GM12878 (cell line): ENCODE results near the gene AFAP1. TPM values are rescaled to one million over a fixed set of nuclear protein-coding genes. Genes with fewer than 3 reads are reported as not detected.
A peak's percentile ranks its signal among the peaks of the same experiment; 100 is the strongest.

Experiments used
- ATAC-seq: fragments of 200-7000 bp; cut with Tn5 transposase; 3 replicates; pipeline ENCODE4 v1.9.1; 2020; ENCODE audit warnings: mild to moderate bottlenecking, moderate library complexity
- BruUV-seq: library from RNA; stranded (reverse); fragments of 400-500 nt; replicated peaks from 2 replicates; lab custom pipeline; 2021; lab: Mats Ljungman, UMichigan
- CTCF ChIA-PET: fragments of 300-600 bp; sonication (Branson Sonifier 250); formaldehyde crosslinking; extraction: SDS; loops from one replicate; lab custom pipeline; 2021; ENCODE audit warnings: inconsistent platforms; lab: Yijun Ruan, JAX
- POLR2A ChIA-PET: fragments of 350-600 bp; formaldehyde crosslinking; extraction: SDS; loops from one replicate; lab custom pipeline; 2021; ENCODE audit warnings: inconsistent platforms; lab: Charles Lee
- RAD21 ChIA-PET: fragments of 300-600 bp; sonication (Branson Sonifier 250); formaldehyde crosslinking; loops from one replicate; lab custom pipeline; 2023; ENCODE audit warnings: antibody characterized with exemption; ENCODE audit not compliant: unreplicated experiment; lab: Charles Lee
- SMC1A ChIA-PET: fragments of 300-600 bp; sonication (Branson Sonifier 250); formaldehyde crosslinking; loops from one replicate; lab custom pipeline; 2023; ENCODE audit not compliant: unreplicated experiment, uncharacterized antibody; lab: Charles Lee
- DNase-seq: peaks from one replicate; pipeline ENCODE4 v3.0.0-alpha.2; 2011; ENCODE audit warnings: low read depth, low spot score
- FAIRE-seq: peaks from 3 replicates; lab custom pipeline; 2011; peaks lifted over from hg19 to GRCh38; lab: Jason Lieb, UNC
- H2AFZ ChIP-seq: 2 replicates; pipeline ENCODE4 v1.6.0; 2011; ENCODE audit warnings: low read depth, low read length, control low read depth; ENCODE audit not compliant: control insufficient read depth
- H3K27ac ChIP-seq: 2 replicates; pipeline ENCODE4 v1.5.1; 2011; ENCODE audit warnings: control low read depth; ENCODE audit not compliant: control insufficient read depth, insufficient read depth
- H3K27me3 ChIP-seq, 2 experiments: replicated peaks in 1 of 2; 2 replicates each; pipeline versions ENCODE4 v1.6.0 to v1.6.1; 2011; ENCODE audit warnings: low read length in 1 of 2; ENCODE audit not compliant: control insufficient read depth in 2 of 2, insufficient read depth in 2 of 2
- H3K36me3 ChIP-seq, 2 experiments: 2 replicates each; pipeline ENCODE4 v1.5.1; 2011; ENCODE audit warnings: low read length in 1 of 2; ENCODE audit not compliant: control insufficient read depth in 2 of 2, insufficient read depth in 2 of 2
- H3K4me1 ChIP-seq: 2 replicates; pipeline ENCODE4 v1.6.1; 2011; ENCODE audit warnings: mild to moderate bottlenecking, low read length, moderate library complexity, mixed read lengths; ENCODE audit not compliant: control insufficient read depth, insufficient read depth
- H3K4me2 ChIP-seq: 2 replicates; pipeline ENCODE4 v1.6.0; 2011; ENCODE audit warnings: control low read depth; ENCODE audit not compliant: control insufficient read depth, insufficient read depth
- H3K4me3 ChIP-seq: fragments of 200-600 bp; sonication (generic); 2 replicates; pipeline ENCODE4 v1.5.1; 2016
- H3K79me2 ChIP-seq: 2 replicates; pipeline ENCODE4 v1.6.0; 2011; ENCODE audit warnings: low read length; ENCODE audit not compliant: control insufficient read depth, insufficient read depth
- H3K9ac ChIP-seq: 2 replicates; pipeline ENCODE4 v1.8.0; 2011; ENCODE audit warnings: low read length, control low read depth, mixed read lengths; ENCODE audit not compliant: control insufficient read depth, insufficient read depth
- H3K9me3 ChIP-seq: replicated peaks from 3 replicates; pipeline ENCODE4 v1.5.1; 2011; ENCODE audit warnings: mild to moderate bottlenecking, low read length; ENCODE audit not compliant: control insufficient read depth, insufficient read depth
- H4K20me1 ChIP-seq: 2 replicates; pipeline ENCODE4 v1.6.0; 2011; ENCODE audit not compliant: control insufficient read depth, insufficient read depth
- CBX5 ChIP-seq: sonication (generic); IDR thresholded peaks from 2 replicates; pipeline ENCODE4 v1.6.1; 2016; ENCODE audit warnings: low read depth, moderate library complexity, mild to moderate bottlenecking, inconsistent platforms
- HDAC6 ChIP-seq: fragments of 200-600 bp; sonication (generic); IDR thresholded peaks from one replicate; pipeline ENCODE4 v1.8.0; 2017; ENCODE audit warnings: antibody characterized with exemption; ENCODE audit not compliant: unreplicated experiment
- JUND ChIP-seq: IDR thresholded peaks from 2 replicates; pipeline ENCODE4 v1.6.1; 2012; ENCODE audit warnings: low read depth, mild to moderate bottlenecking, low read length, improper control_type of control experiment, moderate library complexity
- PML ChIP-seq: IDR thresholded peaks from 2 replicates; pipeline ENCODE4 v1.6.1; 2012; ENCODE audit warnings: low read length, inconsistent platforms
- RAD21 ChIP-seq: IDR thresholded peaks from 2 replicates; pipeline ENCODE4 v1.6.1; 2011; ENCODE audit warnings: mild to moderate bottlenecking, low read depth, low read length, moderate library complexity; ENCODE audit not compliant: insufficient read depth
- SIX5 ChIP-seq: IDR thresholded peaks from 2 replicates; pipeline ENCODE4 v1.6.1; 2011; ENCODE audit warnings: mild to moderate bottlenecking, low read depth, low read length, moderate library complexity; ENCODE audit not compliant: severe bottlenecking
- SRF ChIP-seq, 2 experiments: IDR thresholded peaks; 2 replicates each; pipeline ENCODE4 v1.6.1; 2011; ENCODE audit warnings: low read depth in 2 of 2, low read length in 2 of 2, mild to moderate bottlenecking in 1 of 2, moderate library complexity in 1 of 2
- STAT3 ChIP-seq: IDR thresholded peaks from 2 replicates; pipeline ENCODE4 v1.6.1; 2011; ENCODE audit warnings: low read depth, low read length, improper control_type of control experiment
- SUPT20H ChIP-seq: IDR thresholded peaks from 2 replicates; pipeline ENCODE4 v1.6.1; 2011; ENCODE audit warnings: low read depth, mild to moderate bottlenecking, low read length, moderate library complexity, borderline replicate concordance; ENCODE audit not compliant: control insufficient read depth
- ZZZ3 ChIP-seq: IDR thresholded peaks from 2 replicates; pipeline ENCODE4 v1.6.1; 2011; ENCODE audit warnings: low read depth; ENCODE audit not compliant: control insufficient read depth, insufficient read length
- WGBS: methylation state at CpG from one replicate; pipeline ENCODE4 v1.1.6; 2016; ENCODE audit warnings: low lambda C conversion rate; ENCODE audit not compliant: insufficient replicate concordance, insufficient coverage; ENCODE audit errors: missing lambda C conversion rate; 5-methylcytosine and 5-hydroxymethylcytosine counted together
- in situ Hi-C: fragments of 300-500 bp; cut with MboI; formaldehyde crosslinking; loops from 9 replicates; pipeline ENCODE4 v1.14.3; 2018; ENCODE audit warnings: mixed read lengths
- intact Hi-C: fragments of 100-400 bp; cut with micrococcal nuclease; formaldehyde crosslinking; loops from one replicate; pipeline ENCODE4 v1.14.2; 2022; ENCODE audit not compliant: unreplicated experiment
- polyA plus RNA-seq, 11 experiments: library from polyadenylated mRNA; depleted of rRNA in 4 of 11; unstranded in 6 of 11; stranded (reverse) in 5 of 11; fragments of >200 nt; fragmentation: Nextera tagmentation in 4 of 11; fragmentation: Illumina TruSeq in 1 of 11; extraction: Ambion mirVana in 4 of 11; extraction: Trizol in 1 of 11; gene quantifications; 1 replicate in 1 of 11; 2 replicates in 10 of 11; pipeline versions ENCODE4 v1.2.1 to v1.2.3, GENCODE V29; 2011 to 2016; ENCODE audit warnings: inconsistent platforms in 2 of 11, missing spikeins in 2 of 11, low read depth in 1 of 11
- total RNA-seq, 4 experiments: library from RNA; depleted of rRNA in 3 of 4; stranded (reverse); fragments of >200 nt in 3 of 4; fragmentation: Illumina TruSeq in 1 of 4; extraction: Trizol in 1 of 4; gene quantifications; 2 replicates each; pipeline versions ENCODE4 v1.2.1 to v1.2.3, GENCODE V29; 2013 to 2021
- TF ChIP-seq, protein P1 (sequence below), 3 experiments: IDR thresholded peaks in 2 of 3; conservative IDR thresholded peaks in 1 of 3; 2 replicates each; pipeline ENCODE4 v1.5.1; 2011; ENCODE audit warnings: low read depth in 3 of 3, low read length in 3 of 3, mild to moderate bottlenecking in 3 of 3, control low read depth in 2 of 3, moderate library complexity in 2 of 3, inconsistent platforms in 1 of 3, mixed read lengths in 1 of 3; ENCODE audit not compliant: control insufficient read depth in 2 of 3, insufficient read depth in 1 of 3; ENCODE audit errors: extremely low read depth in 1 of 3
- TF ChIP-seq, protein P2 (sequence below): IDR thresholded peaks from 2 replicates; pipeline ENCODE4 v1.6.1; 2011; ENCODE audit warnings: mild to moderate bottlenecking, low read depth, low read length, moderate library complexity; ENCODE audit not compliant: insufficient replicate concordance
- TF ChIP-seq, protein P3 (sequence below): fragments of 450-650 bp; IDR thresholded peaks from 2 replicates; pipeline ENCODE4 v1.6.1; 2018; ENCODE audit warnings: borderline replicate concordance, mild to moderate bottlenecking; ENCODE audit not compliant: partially characterized antibody

Gene AFAP1
- total and polyA plus RNA-seq, 10 of the 15 experiments (the other 5 are each of a cell fraction or from before 2014, with no cell fraction given) = 0.02 to 0.23 (median 0.09) TPM; not detected in 1

DNA sequence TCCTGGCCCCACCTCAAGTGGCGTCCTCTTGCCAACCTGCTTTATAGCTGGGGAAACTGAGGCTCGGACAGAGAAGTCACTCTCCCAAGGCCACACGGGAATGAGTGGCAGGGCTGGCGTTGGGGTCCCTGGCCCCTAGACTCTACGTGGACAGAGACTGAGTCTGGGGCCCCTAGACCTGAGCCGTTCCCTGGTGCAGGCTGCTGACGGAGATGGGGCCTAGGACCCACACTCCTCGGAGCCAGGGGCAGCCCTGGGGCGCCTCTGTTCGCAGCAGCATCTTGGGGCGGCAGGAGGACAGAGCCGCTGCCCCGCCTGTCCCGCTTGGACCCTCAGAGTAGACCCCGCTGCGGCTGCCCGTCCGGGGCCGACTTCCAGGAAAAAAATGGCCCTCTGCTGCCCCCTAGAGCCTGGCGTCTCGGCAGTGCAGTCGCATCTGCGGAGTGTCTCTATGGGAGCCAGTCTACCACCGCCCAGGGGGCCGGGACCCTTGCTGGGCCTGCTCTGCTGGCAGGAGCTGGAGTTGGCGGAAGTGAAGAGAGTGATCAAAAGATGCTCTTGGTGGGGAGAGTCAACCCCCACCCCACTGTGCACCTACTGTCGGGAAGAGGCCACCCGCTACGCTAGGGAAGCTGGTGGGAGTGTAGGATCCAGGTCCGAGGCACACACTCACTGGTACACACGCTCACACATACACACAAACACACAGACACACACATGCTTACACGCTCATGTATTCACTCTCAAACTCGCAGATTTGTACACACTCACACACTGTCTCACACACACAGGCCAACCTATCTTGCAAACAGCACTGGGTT is 220.1 kb downstream of the AFAP1 start:
- peak; percentile 86 for ATAC-seq
- 20% methylated on average over 33 of the region's 33 CpGs for WGBS
- Histone ChIP-seq H3K4me2 (no peak overlapping the region), H3K79me2 (no peaks in the 10 kb centered on the region), H3K27ac (no peak overlapping the region), H2AFZ (no peak overlapping the region), H3K4me3 (no peak overlapping the region), H3K27me3 (peaks cover 0 to 4% of the 10 kb centered on the region in 2 experiments; a peak in 2 of 4 replicates), H3K36me3 (no peaks in the 10 kb centered on the region), H3K4me1 (no peaks in the 10 kb centered on the region), H3K9me3 (no peaks in the 10 kb centered on the region), H3K9ac (no peak overlapping the region), H4K20me1 (no peaks in the 10 kb centered on the region)
- DNase-seq = no peak
- FAIRE-seq = no peak
- TF ChIP-seq SUPT20H (no peak), RAD21 (peak; percentile 50), ZZZ3 (no peak), JUND (no peak), PML (no peak), CBX5 (no peak), SIX5 (no peak), HDAC6 (no peak), SRF (IDR thresholded peaks at IDR 0.05; ENCODE audit: low read depth in 2 of 2, low read length in 2 of 2) (no peak), STAT3 (no peak)
- TF ChIP-seq, protein P1, sequence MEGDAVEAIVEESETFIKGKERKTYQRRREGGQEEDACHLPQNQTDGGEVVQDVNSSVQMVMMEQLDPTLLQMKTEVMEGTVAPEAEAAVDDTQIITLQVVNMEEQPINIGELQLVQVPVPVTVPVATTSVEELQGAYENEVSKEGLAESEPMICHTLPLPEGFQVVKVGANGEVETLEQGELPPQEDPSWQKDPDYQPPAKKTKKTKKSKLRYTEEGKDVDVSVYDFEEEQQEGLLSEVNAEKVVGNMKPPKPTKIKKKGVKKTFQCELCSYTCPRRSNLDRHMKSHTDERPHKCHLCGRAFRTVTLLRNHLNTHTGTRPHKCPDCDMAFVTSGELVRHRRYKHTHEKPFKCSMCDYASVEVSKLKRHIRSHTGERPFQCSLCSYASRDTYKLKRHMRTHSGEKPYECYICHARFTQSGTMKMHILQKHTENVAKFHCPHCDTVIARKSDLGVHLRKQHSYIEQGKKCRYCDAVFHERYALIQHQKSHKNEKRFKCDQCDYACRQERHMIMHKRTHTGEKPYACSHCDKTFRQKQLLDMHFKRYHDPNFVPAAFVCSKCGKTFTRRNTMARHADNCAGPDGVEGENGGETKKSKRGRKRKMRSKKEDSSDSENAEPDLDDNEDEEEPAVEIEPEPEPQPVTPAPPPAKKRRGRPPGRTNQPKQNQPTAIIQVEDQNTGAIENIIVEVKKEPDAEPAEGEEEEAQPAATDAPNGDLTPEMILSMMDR (IDR thresholded peaks at IDR 0.05 in 2 of 3, conservative IDR thresholded peaks at IDR 0.05 in 1 of 3; ENCODE audit: control insufficient read depth in 2 of 3, extremely low read depth in 1 of 3, insufficient read depth in 1 of 3, low read depth in 3 of 3, low read length in 3 of 3) = peak; percentile 58 to 74 (median 64)
- TF ChIP-seq, protein P2, sequence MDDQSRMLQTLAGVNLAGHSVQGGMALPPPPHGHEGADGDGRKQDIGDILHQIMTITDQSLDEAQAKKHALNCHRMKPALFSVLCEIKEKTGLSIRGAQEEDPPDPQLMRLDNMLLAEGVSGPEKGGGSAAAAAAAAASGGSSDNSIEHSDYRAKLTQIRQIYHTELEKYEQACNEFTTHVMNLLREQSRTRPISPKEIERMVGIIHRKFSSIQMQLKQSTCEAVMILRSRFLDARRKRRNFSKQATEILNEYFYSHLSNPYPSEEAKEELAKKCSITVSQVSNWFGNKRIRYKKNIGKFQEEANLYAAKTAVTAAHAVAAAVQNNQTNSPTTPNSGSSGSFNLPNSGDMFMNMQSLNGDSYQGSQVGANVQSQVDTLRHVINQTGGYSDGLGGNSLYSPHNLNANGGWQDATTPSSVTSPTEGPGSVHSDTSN = no peak
- TF ChIP-seq, protein P3, sequence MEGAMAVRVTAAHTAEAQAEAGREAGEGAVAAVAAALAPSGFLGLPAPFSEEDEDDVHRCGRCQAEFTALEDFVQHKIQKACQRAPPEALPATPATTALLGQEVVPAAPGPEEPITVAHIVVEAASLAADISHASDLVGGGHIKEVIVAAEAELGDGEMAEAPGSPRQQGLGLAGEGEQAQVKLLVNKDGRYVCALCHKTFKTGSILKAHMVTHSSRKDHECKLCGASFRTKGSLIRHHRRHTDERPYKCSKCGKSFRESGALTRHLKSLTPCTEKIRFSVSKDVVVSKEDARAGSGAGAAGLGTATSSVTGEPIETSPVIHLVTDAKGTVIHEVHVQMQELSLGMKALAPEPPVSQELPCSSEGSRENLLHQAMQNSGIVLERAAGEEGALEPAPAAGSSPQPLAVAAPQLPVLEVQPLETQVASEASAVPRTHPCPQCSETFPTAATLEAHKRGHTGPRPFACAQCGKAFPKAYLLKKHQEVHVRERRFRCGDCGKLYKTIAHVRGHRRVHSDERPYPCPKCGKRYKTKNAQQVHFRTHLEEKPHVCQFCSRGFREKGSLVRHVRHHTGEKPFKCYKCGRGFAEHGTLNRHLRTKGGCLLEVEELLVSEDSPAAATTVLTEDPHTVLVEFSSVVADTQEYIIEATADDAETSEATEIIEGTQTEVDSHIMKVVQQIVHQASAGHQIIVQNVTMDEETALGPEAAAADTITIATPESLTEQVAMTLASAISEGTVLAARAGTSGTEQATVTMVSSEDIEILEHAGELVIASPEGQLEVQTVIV = no peak
- in situ Hi-C loops (loop anchor here (10.0 kb wide), 1 partner anchor 525 kb away; the partner anchor contains the start of gene SORCS2), intact Hi-C loops (loop anchor here (10.0 kb wide), 1 partner anchor 535 kb away; no protein-coding TSS in a partner anchor)
- POLR2A ChIA-PET = no interaction called here
- RAD21 ChIA-PET = interaction anchor here (0.9 to 1.0 kb wide), 2 partner anchors 523 to 535 kb away, joined by 3 read pairs; no protein-coding TSS in a partner anchor
- CTCF ChIA-PET = interaction anchor here (1.1 to 1.2 kb wide), 2 partner anchors 17 to 82 kb away, joined by 3 to 4 read pairs; no protein-coding TSS in a partner anchor
- SMC1A ChIA-PET = no interaction called here
- no TSS peak for BruUV-seq
